ENCODE results near the gene GPC6. TPM values are rescaled to one million over a fixed set of nuclear protein-coding genes. Genes with fewer than 3 reads are reported as not detected.

The GPC6 gene
- total RNA-seq, 1 donor from 2014 or later: 5.5 TPM

- Histone ChIP-seq H3K4me3 (ENCODE audit: low read depth, low read length) (no peak overlapping the region), H3K36me3 (ENCODE audit: control insufficient read depth, insufficient read depth, low read length) (no peaks in the 10 kb centered on the region), H3K27me3 (ENCODE audit: control insufficient read depth, insufficient read depth, low read length) (no peaks in the 10 kb centered on the region)
- no peak for FAIRE-seq
- no peak for DNase-seq (ENCODE audit: low read depth)
- no peak for TF ChIP-seq CTCF (IDR thresholded peaks at IDR 0.05; ENCODE audit: insufficient read depth, low read length, severe bottlenecking)
These were observed 233.4 kb downstream of the GPC6 start for GRCh38 chr13:93460005-93460404.

- FAIRE-seq (no peak), DNase-seq (ENCODE audit: low read depth) (no peak)
- no peaks in the 10 kb centered on the region for H3K27me3 ChIP-seq (ENCODE audit: control insufficient read depth, insufficient read depth, low read length)
- H3K4me3 ChIP-seq (ENCODE audit: low read depth, low read length): no peak overlapping the region
- TF ChIP-seq CTCF (IDR thresholded peaks at IDR 0.05; ENCODE audit: insufficient read depth, low read length, severe bottlenecking): no peak
- no peaks in the 10 kb centered on the region for H3K36me3 ChIP-seq (ENCODE audit: control insufficient read depth, insufficient read depth, low read length)
These were observed 235.5 kb downstream of the GPC6 start for GRCh38 chr13:93462151-93462550.

GRCh38 chr13:93466502-93467036, 240.0 kb downstream of the GPC6 start:
- FAIRE-seq: no peak
- no peak for TF ChIP-seq CTCF (IDR thresholded peaks at IDR 0.05; ENCODE audit: insufficient read depth, low read length, severe bottlenecking)
- no peak for DNase-seq (ENCODE audit: low read depth)

GRCh38 chr13:93467175-93467574, 240.6 kb downstream of the GPC6 start:
- Histone ChIP-seq H3K36me3 (ENCODE audit: control insufficient read depth, insufficient read depth, low read length) (no peaks in the 10 kb centered on the region), H3K4me3 (ENCODE audit: low read depth, low read length) (no peak overlapping the region), H3K27me3 (ENCODE audit: control insufficient read depth, insufficient read depth, low read length) (no peaks in the 10 kb centered on the region)
- FAIRE-seq (no peak), DNase-seq (ENCODE audit: low read depth) (no peak)
- no peak for TF ChIP-seq CTCF (IDR thresholded peaks at IDR 0.05; ENCODE audit: insufficient read depth, low read length, severe bottlenecking)

More at GRCh38 chr13:93466502-93467036, 240.0 kb downstream of the GPC6 start:
- no peaks in the 10 kb centered on the region for H3K36me3 ChIP-seq (ENCODE audit: control insufficient read depth, insufficient read depth, low read length)
- H3K4me3 ChIP-seq (ENCODE audit: low read depth, low read length): no peak overlapping the region
- no peaks in the 10 kb centered on the region for H3K27me3 ChIP-seq (ENCODE audit: control insufficient read depth, insufficient read depth, low read length)

GRCh38 chr13:93468433-93468832, 241.8 kb downstream of the GPC6 start:
- DNase-seq (ENCODE audit: low read depth): no peak
- Histone ChIP-seq H3K36me3 (ENCODE audit: control insufficient read depth, insufficient read depth, low read length) (no peaks in the 10 kb centered on the region), H3K27me3 (ENCODE audit: control insufficient read depth, insufficient read depth, low read length) (no peaks in the 10 kb centered on the region), H3K4me3 (ENCODE audit: low read depth, low read length) (no peak overlapping the region)
- no peak for FAIRE-seq
- no peak for TF ChIP-seq CTCF (IDR thresholded peaks at IDR 0.05; ENCODE audit: insufficient read depth, low read length, severe bottlenecking)

GRCh38 chr13:93472296-93472695, 245.7 kb downstream of the GPC6 start:
- Histone ChIP-seq H3K36me3 (ENCODE audit: control insufficient read depth, insufficient read depth, low read length) (no peaks in the 10 kb centered on the region), H3K4me3 (ENCODE audit: low read depth, low read length) (no peak overlapping the region), H3K27me3 (ENCODE audit: control insufficient read depth, insufficient read depth, low read length) (no peaks in the 10 kb centered on the region)
- no peak for FAIRE-seq
- DNase-seq (ENCODE audit: low read depth): no peak
- no peak for TF ChIP-seq CTCF (IDR thresholded peaks at IDR 0.05; ENCODE audit: insufficient read depth, low read length, severe bottlenecking)
